Neural progenitor cell (in vitro differentiated cells): Measurements from ENCODE around the gene PRLH. TPM values are rescaled to one million over a fixed set of nuclear protein-coding genes. Genes with fewer than 3 reads are reported as not detected.

Experiments used
- DNase-seq: peaks from one replicate; pipeline ENCODE4 v3.0.0-alpha.2; 2016; ENCODE audit warnings: low spot score
- H2AFZ ChIP-seq: fragments of 200-600 bp; sonication (generic); replicated peaks from 2 replicates; pipeline ENCODE4 v1.6.1; 2016; ENCODE audit warnings: antibody characterized with exemption
- H3F3A ChIP-seq: fragments of 200-600 bp; sonication (generic); 2 replicates; pipeline ENCODE4 v1.6.1; 2016; ENCODE audit warnings: antibody characterized with exemption, low read depth
- H3K27ac ChIP-seq: fragments of 200-600 bp; sonication (generic); 2 replicates; pipeline ENCODE4 v1.5.1; 2016; ENCODE audit warnings: mild to moderate bottlenecking
- H3K27me3 ChIP-seq: fragments of 200-600 bp; sonication (generic); 2 replicates; pipeline ENCODE4 v1.6.1; 2016; ENCODE audit warnings: mild to moderate bottlenecking, moderate library complexity
- H3K36me3 ChIP-seq: fragments of 200-600 bp; sonication (generic); 2 replicates; pipeline ENCODE4 v1.5.1; 2016
- H3K4me1 ChIP-seq: fragments of 200-600 bp; sonication (generic); 2 replicates; pipeline ENCODE4 v1.6.1; 2016; ENCODE audit warnings: mixed run types
- H3K4me2 ChIP-seq: fragments of 200-600 bp; sonication (generic); 2 replicates; pipeline ENCODE4 v1.6.1; 2016
- H3K4me3 ChIP-seq: fragments of 200-600 bp; sonication (generic); 2 replicates; pipeline ENCODE4 v1.5.1; 2016
- H3K79me2 ChIP-seq: fragments of 200-600 bp; sonication (generic); 2 replicates; pipeline ENCODE4 v1.6.1; 2016; ENCODE audit warnings: low read depth
- H3K9ac ChIP-seq: fragments of 200-600 bp; sonication (generic); 2 replicates; pipeline ENCODE4 v1.6.1; 2016
- H3K9me3 ChIP-seq: fragments of 200-600 bp; sonication (generic); 2 replicates; pipeline ENCODE4 v1.5.1; 2016; ENCODE audit warnings: low read depth
- H4K20me1 ChIP-seq: fragments of 200-600 bp; sonication (generic); 2 replicates; pipeline ENCODE4 v1.6.1; 2016; ENCODE audit warnings: low read depth
- H3K27ac Mint-ChIP-seq: 3 replicates; pipeline ENCODE4 v1.8.0; 2021; ENCODE audit warnings: mixed read lengths
- H3K27me3 Mint-ChIP-seq: 2 replicates; pipeline ENCODE4 v1.8.0; 2022; ENCODE audit warnings: low read depth, mild to moderate bottlenecking, inconsistent platforms, moderate library complexity, mixed read lengths; ENCODE audit not compliant: insufficient read depth
- H3K36me3 Mint-ChIP-seq: 3 replicates; pipeline ENCODE4 v1.8.0; 2021; ENCODE audit warnings: mixed read lengths
- H3K4me1 Mint-ChIP-seq: 3 replicates; pipeline ENCODE4 v1.8.0; 2021; ENCODE audit warnings: mixed read lengths
- H3K4me3 Mint-ChIP-seq: 3 replicates; pipeline ENCODE4 v1.8.0; 2021; ENCODE audit warnings: mild to moderate bottlenecking, moderate library complexity, mixed read lengths
- H3K9me3 Mint-ChIP-seq: 3 replicates; pipeline ENCODE4 v1.8.0; 2020; ENCODE audit warnings: mixed read lengths
- EZH2 ChIP-seq: fragments of 200-600 bp; sonication (generic); IDR thresholded peaks from 2 replicates; pipeline ENCODE4 v1.6.1; 2017; ENCODE audit warnings: antibody characterized with exemption, mild to moderate bottlenecking, moderate library complexity
- EZH2phosphoT487 ChIP-seq: fragments of 200-600 bp; sonication (generic); IDR thresholded peaks from 2 replicates; pipeline ENCODE4 v1.6.1; 2017; ENCODE audit warnings: antibody characterized with exemption
- total RNA-seq: library from RNA; depleted of rRNA; stranded (reverse); fragments of >200 nt; gene quantifications from 2 replicates; pipeline ENCODE4 v1.2.3, GENCODE V29; 2015; ENCODE audit warnings: low replicate concordance
- TF ChIP-seq, protein P1 (sequence below): fragments of 200-600 bp; sonication (generic); IDR thresholded peaks from 2 replicates; pipeline ENCODE4 v1.5.1; 2017; ENCODE audit warnings: antibody characterized with exemption, mild to moderate bottlenecking

The PRLH gene
- total RNA-seq, 1 donor from 2014 or later = not detected

DNA sequence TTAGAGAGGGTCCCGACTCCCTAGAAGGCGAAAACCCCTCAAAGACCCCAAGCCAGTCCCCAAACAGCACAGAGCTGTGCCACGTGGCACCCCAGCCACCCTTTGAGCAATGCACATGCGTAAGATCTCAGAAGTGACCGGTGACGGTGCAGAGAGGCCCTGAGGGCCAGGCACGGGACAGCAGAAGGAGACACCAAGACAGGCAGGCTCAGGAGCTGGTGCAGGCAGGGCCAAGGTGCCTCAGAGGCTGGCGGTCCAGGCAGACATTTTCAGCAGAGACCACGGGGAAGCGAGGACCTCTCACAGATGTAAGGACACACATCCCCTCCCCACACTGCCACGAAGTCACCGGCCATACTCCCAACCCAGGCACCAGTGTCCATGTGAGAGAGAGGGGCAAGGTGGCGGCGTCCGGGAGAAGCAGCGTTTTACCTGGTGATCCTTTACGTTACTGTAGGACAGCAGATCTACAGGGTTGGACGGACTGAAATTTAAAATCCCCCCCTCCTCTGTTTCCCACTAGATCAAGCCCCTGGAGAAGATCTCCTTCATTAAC lies 26.1 kb downstream of the PRLH start:
- Histone ChIP-seq H3K4me3 (no peak overlapping the region), H3K9me3 (no peaks in the 10 kb centered on the region), H2AFZ (no peak overlapping the region), H3K27me3 (peaks cover 22% of the 10 kb centered on the region), H3F3A (peaks cover 21% of the 10 kb centered on the region), H4K20me1 (peaks cover 18% of the 10 kb centered on the region), H3K27ac (no peak overlapping the region), H3K9ac (no peak overlapping the region), H3K4me1 (peaks cover 22% of the 10 kb centered on the region), H3K79me2 (no peaks in the 10 kb centered on the region), H3K36me3 (no peaks in the 10 kb centered on the region), H3K4me2 (no peak overlapping the region)
- H3K27ac Mint-ChIP-seq = no peak overlapping the region
- no peaks in the 10 kb centered on the region for H3K36me3 Mint-ChIP-seq
- DNase-seq = no peak
- no peak overlapping the region for H3K4me3 Mint-ChIP-seq
- TF ChIP-seq EZH2 (no peak), EZH2phosphoT487 (no peak)
- TF ChIP-seq, protein P1, sequence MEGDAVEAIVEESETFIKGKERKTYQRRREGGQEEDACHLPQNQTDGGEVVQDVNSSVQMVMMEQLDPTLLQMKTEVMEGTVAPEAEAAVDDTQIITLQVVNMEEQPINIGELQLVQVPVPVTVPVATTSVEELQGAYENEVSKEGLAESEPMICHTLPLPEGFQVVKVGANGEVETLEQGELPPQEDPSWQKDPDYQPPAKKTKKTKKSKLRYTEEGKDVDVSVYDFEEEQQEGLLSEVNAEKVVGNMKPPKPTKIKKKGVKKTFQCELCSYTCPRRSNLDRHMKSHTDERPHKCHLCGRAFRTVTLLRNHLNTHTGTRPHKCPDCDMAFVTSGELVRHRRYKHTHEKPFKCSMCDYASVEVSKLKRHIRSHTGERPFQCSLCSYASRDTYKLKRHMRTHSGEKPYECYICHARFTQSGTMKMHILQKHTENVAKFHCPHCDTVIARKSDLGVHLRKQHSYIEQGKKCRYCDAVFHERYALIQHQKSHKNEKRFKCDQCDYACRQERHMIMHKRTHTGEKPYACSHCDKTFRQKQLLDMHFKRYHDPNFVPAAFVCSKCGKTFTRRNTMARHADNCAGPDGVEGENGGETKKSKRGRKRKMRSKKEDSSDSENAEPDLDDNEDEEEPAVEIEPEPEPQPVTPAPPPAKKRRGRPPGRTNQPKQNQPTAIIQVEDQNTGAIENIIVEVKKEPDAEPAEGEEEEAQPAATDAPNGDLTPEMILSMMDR = no peak
- peaks cover 1% of the 10 kb centered on the region for H3K9me3 Mint-ChIP-seq
- peaks cover 7% of the 10 kb centered on the region for H3K27me3 Mint-ChIP-seq
- H3K4me1 Mint-ChIP-seq = peaks cover 28% of the 10 kb centered on the region

DNA sequence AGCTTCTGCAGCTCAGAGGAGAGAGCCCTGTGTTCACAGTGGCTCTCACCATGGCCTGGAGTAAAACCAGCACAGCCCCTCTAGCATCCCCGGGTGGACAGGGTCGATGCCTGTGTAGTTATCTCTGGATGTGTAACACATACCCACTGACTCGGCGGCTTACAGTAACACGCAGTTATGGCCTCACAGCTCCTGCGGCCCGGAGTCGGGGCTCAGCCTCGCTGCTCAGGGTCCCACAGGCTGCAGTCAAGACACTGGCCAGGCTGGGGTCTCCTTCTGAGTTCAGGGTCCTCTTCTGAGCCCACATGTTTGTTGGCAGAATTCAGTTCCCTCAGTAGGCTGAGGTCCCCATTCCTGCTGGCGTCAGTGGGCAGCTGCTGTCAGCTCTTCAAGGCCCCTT lies 26.7 kb downstream of the PRLH start:
- no peaks in the 10 kb centered on the region for H3K9me3 Mint-ChIP-seq
- Histone ChIP-seq H3F3A (peaks cover 21% of the 10 kb centered on the region), H3K27ac (no peak overlapping the region), H3K4me3 (no peak overlapping the region), H3K4me1 (peaks cover 22% of the 10 kb centered on the region), H3K36me3 (no peaks in the 10 kb centered on the region), H3K9ac (no peak overlapping the region), H3K79me2 (no peaks in the 10 kb centered on the region), H2AFZ (no peak overlapping the region), H3K4me2 (no peak overlapping the region), H3K27me3 (peaks cover 22% of the 10 kb centered on the region), H3K9me3 (no peaks in the 10 kb centered on the region), H4K20me1 (peaks cover 18% of the 10 kb centered on the region)
- no peak overlapping the region for H3K27ac Mint-ChIP-seq
- DNase-seq = no peak
- TF ChIP-seq EZH2phosphoT487 = no peak
- TF ChIP-seq EZH2 = no peak
- TF ChIP-seq, protein P1 = no peak
- H3K36me3 Mint-ChIP-seq = no peaks in the 10 kb centered on the region
- peaks cover 28% of the 10 kb centered on the region for H3K4me1 Mint-ChIP-seq
- peaks cover 6% of the 10 kb centered on the region for H3K27me3 Mint-ChIP-seq
- H3K4me3 Mint-ChIP-seq = no peak overlapping the region

DNA sequence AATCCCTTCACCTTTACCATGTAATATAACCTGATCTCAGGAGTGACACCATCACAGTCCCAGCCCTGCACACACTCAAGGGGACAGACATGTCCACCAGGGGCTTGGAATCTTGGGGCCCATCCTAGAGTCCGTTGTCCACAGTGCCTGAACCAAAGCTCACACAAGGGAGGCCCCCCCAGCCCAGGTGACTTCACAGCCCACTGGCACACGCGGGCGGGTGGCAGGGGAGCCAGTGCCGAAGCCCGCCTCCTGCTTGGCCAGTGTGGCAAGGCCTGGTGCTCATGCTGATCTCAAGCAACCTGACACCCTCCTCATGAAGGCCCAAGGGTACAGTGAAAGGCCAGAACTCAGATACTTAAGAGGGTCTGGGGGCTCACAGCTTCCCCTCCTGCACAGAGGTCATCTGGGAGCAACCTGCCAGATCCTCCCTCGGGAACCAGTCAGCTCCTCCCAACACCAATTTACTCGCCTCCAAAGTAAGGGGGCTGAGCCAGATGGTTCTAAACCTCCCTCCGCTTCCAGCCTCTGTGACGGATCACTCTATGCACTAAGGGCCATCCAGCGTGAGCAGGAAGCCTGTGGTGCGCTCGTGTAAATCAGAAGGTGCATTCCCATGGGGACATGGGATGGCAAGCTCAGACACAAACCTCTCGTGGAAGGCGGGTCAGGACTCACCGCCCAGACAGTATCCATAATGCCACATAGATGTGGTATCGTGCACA lies 27.4 kb downstream of the PRLH start:
- H3K36me3 ChIP-seq = no peaks in the 10 kb centered on the region
- peaks cover 22% of the 10 kb centered on the region for H3K27me3 ChIP-seq
- peaks cover 10% of the 10 kb centered on the region for H3K27me3 Mint-ChIP-seq
- peak overlapping the region; percentile 81 for H3K27ac Mint-ChIP-seq
- H2AFZ ChIP-seq = no peak overlapping the region
- H3K4me2 ChIP-seq = peak overlapping the region; percentile 65
- DNase-seq = no peak
- no peak overlapping the region for H3K4me3 ChIP-seq
- H3K79me2 ChIP-seq = no peaks in the 10 kb centered on the region
- no peaks in the 10 kb centered on the region for H3K36me3 Mint-ChIP-seq
- H3K9me3 Mint-ChIP-seq = no peaks in the 10 kb centered on the region
- H4K20me1 ChIP-seq = peaks cover 18% of the 10 kb centered on the region
- H3K9ac ChIP-seq = no peak overlapping the region
- H3K27ac ChIP-seq = no peak overlapping the region
- peak overlapping the region; percentile 50 for H3K4me3 Mint-ChIP-seq
- H3F3A ChIP-seq = peaks cover 21% of the 10 kb centered on the region
- no peaks in the 10 kb centered on the region for H3K9me3 ChIP-seq
- H3K4me1 ChIP-seq = peaks cover 22% of the 10 kb centered on the region
- H3K4me1 Mint-ChIP-seq = peaks cover 32% of the 10 kb centered on the region
- TF ChIP-seq EZH2phosphoT487 (no peak), EZH2 (no peak)
- TF ChIP-seq, protein P1 = no peak
